ENCODE measurements around the gene GATAD1. TPM values are rescaled to one million over a fixed set of nuclear protein-coding genes. Genes with fewer than 3 reads are reported as not detected.

The GATAD1 gene
- total and polyA plus RNA-seq, 2 of the 13 experiments (the other 11 are each of a cell fraction or from before 2014, with no cell fraction given), result 20.6 to 42.1 TPM

DNA sequence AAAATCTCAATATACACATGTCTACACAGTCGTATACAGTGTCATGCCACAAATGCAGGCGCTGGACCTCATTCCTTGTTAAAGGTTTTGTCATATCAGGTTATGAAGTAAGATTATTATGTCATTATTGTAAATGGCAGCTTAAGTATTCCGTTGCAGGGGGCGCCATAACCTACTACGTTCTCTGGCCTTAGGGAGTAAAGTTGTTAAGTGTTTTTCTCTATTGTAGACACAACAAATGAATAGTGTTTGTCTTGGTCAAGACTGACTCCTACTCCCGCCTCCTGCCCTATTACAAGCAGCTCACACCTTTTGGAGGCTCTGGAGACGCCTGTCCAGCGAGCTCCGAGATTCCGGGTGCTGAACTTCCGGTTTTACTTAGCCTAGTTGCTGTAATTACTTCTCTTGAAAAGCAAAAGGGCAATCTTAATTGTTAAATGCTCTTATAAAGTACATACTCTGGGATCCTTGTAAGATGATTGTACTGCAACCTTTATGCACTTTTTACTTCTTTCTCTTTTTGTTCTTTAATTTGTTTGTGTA, 994 bp downstream of the GATAD1 start (continued):
- TF ChIP-seq, protein P1, sequence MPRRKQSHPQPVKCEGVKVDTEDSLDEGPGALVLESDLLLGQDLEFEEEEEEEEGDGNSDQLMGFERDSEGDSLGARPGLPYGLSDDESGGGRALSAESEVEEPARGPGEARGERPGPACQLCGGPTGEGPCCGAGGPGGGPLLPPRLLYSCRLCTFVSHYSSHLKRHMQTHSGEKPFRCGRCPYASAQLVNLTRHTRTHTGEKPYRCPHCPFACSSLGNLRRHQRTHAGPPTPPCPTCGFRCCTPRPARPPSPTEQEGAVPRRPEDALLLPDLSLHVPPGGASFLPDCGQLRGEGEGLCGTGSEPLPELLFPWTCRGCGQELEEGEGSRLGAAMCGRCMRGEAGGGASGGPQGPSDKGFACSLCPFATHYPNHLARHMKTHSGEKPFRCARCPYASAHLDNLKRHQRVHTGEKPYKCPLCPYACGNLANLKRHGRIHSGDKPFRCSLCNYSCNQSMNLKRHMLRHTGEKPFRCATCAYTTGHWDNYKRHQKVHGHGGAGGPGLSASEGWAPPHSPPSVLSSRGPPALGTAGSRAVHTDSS (CRISPR knock-in tag; conservative IDR thresholded peaks at IDR 0.05), result no peak
- peak; percentile 74; the same call in 1 of the 2 replicates for TF ChIP-seq KDM5A (IDR thresholded peaks at IDR 0.05; ENCODE audit: borderline replicate concordance, low read length)
- no peak for TF ChIP-seq CEBPG (CRISPR knock-in tag; IDR thresholded peaks at IDR 0.05)
- TF ChIP-seq TCF7 (IDR thresholded peaks at IDR 0.05; ENCODE audit: low read depth), result no peak
- TF ChIP-seq ZFP82 (CRISPR knock-in tag; IDR thresholded peaks at IDR 0.05; ENCODE audit: borderline replicate concordance), result no peak
- TF ChIP-seq SMAD3 (CRISPR knock-in tag; IDR thresholded peaks at IDR 0.05), result 0 out of 2 replicates have a peak, but pooled peaks have one; percentile 26
- TF ChIP-seq, protein P2, sequence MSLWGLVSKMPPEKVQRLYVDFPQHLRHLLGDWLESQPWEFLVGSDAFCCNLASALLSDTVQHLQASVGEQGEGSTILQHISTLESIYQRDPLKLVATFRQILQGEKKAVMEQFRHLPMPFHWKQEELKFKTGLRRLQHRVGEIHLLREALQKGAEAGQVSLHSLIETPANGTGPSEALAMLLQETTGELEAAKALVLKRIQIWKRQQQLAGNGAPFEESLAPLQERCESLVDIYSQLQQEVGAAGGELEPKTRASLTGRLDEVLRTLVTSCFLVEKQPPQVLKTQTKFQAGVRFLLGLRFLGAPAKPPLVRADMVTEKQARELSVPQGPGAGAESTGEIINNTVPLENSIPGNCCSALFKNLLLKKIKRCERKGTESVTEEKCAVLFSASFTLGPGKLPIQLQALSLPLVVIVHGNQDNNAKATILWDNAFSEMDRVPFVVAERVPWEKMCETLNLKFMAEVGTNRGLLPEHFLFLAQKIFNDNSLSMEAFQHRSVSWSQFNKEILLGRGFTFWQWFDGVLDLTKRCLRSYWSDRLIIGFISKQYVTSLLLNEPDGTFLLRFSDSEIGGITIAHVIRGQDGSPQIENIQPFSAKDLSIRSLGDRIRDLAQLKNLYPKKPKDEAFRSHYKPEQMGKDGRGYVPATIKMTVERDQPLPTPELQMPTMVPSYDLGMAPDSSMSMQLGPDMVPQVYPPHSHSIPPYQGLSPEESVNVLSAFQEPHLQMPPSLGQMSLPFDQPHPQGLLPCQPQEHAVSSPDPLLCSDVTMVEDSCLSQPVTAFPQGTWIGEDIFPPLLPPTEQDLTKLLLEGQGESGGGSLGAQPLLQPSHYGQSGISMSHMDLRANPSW (CRISPR knock-in tag; IDR thresholded peaks at IDR 0.05; ENCODE audit: borderline replicate concordance), result no peak
- no peak for TF ChIP-seq CENPT (CRISPR knock-in tag; IDR thresholded peaks at IDR 0.05; ENCODE audit: low read depth)
- TF ChIP-seq ZNF556 (CRISPR knock-in tag; IDR thresholded peaks at IDR 0.05; ENCODE audit: borderline replicate concordance), result 0 out of 2 replicates have a peak, but pooled peaks have one; percentile 29
- no peak for TF ChIP-seq SOX13 (IDR thresholded peaks at IDR 0.05)
- no peak for TF ChIP-seq SOX13 (CRISPR knock-in tag; conservative IDR thresholded peaks at IDR 0.05 in 1 of 2, IDR thresholded peaks at IDR 0.05 in 1 of 2)
- no peak for TF ChIP-seq MLLT10 (CRISPR knock-in tag; IDR thresholded peaks at IDR 0.05)
- TF ChIP-seq MAFF (IDR thresholded peaks at IDR 0.05; ENCODE audit: low read depth, low read length), result no peak
- peak; percentile 50 for TF ChIP-seq SAP130 (CRISPR knock-in tag; IDR thresholded peaks at IDR 0.05; ENCODE audit: low read depth)
- TF ChIP-seq, protein P3, sequence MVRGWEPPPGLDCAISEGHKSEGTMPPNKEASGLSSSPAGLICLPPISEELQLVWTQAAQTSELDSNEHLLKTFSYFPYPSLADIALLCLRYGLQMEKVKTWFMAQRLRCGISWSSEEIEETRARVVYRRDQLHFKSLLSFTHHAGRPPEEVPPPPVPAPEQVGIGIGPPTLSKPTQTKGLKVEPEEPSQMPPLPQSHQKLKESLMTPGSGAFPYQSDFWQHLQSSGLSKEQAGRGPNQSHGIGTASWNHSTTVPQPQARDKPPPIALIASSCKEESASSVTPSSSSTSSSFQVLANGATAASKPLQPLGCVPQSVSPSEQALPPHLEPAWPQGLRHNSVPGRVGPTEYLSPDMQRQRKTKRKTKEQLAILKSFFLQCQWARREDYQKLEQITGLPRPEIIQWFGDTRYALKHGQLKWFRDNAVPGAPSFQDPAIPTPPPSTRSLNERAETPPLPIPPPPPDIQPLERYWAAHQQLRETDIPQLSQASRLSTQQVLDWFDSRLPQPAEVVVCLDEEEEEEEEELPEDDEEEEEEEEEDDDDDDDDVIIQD (CRISPR knock-in tag; IDR thresholded peaks at IDR 0.05; ENCODE audit: low read depth), result no peak
- no peak for TF ChIP-seq ZFP90 (CRISPR knock-in tag; IDR thresholded peaks at IDR 0.05; ENCODE audit: borderline replicate concordance)
- no peak for TF ChIP-seq POLR2A (IDR thresholded peaks at IDR 0.05; ENCODE audit: insufficient read depth in 1 of 2, low read depth in 2 of 2, low read length in 2 of 2)
- TF ChIP-seq, protein P4, sequence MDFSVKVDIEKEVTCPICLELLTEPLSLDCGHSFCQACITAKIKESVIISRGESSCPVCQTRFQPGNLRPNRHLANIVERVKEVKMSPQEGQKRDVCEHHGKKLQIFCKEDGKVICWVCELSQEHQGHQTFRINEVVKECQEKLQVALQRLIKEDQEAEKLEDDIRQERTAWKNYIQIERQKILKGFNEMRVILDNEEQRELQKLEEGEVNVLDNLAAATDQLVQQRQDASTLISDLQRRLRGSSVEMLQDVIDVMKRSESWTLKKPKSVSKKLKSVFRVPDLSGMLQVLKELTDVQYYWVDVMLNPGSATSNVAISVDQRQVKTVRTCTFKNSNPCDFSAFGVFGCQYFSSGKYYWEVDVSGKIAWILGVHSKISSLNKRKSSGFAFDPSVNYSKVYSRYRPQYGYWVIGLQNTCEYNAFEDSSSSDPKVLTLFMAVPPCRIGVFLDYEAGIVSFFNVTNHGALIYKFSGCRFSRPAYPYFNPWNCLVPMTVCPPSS (IDR thresholded peaks at IDR 0.05), result no peak
- no peak for TF ChIP-seq SNAPC2 (CRISPR knock-in tag; IDR thresholded peaks at IDR 0.05)
- TF ChIP-seq, protein P5, sequence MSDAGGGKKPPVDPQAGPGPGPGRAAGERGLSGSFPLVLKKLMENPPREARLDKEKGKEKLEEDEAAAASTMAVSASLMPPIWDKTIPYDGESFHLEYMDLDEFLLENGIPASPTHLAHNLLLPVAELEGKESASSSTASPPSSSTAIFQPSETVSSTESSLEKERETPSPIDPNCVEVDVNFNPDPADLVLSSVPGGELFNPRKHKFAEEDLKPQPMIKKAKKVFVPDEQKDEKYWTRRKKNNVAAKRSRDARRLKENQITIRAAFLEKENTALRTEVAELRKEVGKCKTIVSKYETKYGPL (CRISPR knock-in tag; IDR thresholded peaks at IDR 0.05), result no peak
- TF ChIP-seq, protein P6, sequence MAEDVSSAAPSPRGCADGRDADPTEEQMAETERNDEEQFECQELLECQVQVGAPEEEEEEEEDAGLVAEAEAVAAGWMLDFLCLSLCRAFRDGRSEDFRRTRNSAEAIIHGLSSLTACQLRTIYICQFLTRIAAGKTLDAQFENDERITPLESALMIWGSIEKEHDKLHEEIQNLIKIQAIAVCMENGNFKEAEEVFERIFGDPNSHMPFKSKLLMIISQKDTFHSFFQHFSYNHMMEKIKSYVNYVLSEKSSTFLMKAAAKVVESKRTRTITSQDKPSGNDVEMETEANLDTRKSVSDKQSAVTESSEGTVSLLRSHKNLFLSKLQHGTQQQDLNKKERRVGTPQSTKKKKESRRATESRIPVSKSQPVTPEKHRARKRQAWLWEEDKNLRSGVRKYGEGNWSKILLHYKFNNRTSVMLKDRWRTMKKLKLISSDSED (CRISPR knock-in tag; IDR thresholded peaks at IDR 0.05), result no peak
